ENCODE data around the gene SOHLH1.
"Not testable (repeated sequence)": the region's sequence is repeated elsewhere in the genome, so short reads cannot be mapped to it uniquely, and the experiment has no call there.

SOHLH1 gene

DNA sequence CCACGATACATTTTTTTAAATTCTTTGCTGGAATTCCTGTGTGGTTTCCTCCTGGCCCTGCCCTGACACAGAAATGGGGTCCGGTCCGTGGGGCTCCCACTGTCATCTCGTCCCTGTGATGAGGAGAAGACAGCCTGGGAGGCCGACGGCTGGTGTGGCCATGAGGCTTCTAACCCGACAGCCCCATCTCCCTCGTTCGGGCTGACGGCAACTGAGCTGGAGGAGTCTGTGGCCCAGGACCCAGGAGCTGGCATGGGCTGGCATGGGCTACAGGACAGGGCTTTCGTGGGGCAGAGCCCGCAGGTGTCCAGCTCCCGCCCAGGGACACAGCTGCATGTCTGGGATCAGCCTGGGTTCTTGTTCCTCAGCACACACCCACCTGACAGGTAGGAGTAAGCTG lies 22.4 kb downstream of the SOHLH1 start:
- DNase-seq: no peak

DNA sequence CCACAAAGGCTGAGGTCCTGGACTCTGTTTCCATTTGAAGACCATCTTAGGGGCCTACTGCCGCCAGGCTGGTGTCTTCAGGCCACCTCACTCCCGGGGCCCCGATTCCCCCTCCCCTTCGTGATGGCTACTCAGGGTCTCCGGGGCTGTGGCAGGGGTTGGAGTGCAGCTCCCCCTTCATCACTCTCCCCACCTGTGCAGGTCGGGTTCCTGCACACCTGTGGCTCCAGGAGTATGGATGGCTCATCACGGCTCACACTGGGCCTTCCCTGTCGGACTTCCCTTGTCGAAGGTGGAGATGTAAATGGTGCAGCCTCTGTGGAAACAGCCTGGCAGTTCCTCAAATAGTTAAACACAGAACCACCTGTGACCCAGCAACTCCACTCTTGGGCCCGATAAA lies 24.3 kb downstream of the SOHLH1 start:
- DNase-seq: no peak

DNA sequence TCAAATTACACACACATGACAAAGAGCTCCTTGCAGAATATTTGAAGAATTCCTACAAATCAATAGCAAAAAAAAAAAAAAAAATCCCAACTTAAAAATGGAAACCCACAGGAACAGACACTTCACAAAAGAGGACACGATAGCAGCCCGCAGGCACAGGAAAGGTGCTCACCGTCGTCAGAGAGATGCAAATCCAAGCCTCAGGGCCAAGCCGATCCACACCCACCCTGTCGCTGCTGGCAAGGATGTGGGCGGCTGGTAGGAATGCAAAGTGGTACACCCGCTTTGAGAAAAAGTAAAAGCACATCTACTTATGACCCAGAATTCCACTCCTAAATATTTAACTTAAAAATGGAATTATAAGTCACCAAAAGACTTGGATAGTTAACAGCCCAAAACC lies 25.3 kb downstream of the SOHLH1 start:
- DNase-seq: no peak

DNA sequence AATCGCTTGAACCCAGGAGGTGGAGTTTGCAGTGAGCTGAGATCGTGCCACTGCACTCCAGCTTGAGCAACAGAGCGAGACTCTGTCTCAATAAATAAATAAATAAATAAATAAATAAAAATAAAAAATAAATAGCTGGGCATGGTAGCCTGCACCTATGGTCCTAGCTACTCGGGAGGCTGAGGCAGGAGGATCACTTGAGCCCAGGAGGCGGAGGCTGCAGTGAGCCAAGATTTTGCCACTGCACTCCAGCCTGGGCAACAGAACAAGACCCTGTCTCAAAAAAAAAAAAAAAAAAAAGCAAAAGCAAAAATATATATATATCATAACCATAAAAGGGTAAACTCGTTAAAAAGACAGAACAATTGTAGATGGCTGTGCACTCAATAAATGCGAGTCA lies 26.5 kb downstream of the SOHLH1 start:
- not testable (repeated sequence) for DNase-seq

DNA sequence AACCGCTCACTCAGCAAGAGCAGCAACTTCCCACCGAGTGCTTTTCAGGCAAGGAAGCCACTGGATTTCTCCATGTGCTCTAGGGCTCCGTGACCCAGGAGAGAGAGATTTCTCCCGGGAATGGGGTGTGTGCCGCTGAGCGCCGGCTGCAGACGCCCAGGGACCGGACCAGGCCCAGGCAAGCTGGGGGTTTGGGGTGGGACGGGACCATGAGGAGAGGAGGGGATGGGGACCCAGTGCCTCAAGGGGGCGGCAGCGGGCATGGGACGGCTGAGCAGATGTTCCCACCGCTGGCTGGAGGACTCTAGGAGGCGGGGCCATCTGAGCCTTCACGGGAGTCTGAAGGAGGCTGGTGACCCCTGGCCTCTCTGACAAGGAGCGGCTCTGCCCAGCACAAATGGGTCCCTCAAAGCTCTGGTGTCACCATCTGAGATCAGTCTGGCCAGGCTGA lies 27.7 kb downstream of the SOHLH1 start:
- no peak for DNase-seq

DNA sequence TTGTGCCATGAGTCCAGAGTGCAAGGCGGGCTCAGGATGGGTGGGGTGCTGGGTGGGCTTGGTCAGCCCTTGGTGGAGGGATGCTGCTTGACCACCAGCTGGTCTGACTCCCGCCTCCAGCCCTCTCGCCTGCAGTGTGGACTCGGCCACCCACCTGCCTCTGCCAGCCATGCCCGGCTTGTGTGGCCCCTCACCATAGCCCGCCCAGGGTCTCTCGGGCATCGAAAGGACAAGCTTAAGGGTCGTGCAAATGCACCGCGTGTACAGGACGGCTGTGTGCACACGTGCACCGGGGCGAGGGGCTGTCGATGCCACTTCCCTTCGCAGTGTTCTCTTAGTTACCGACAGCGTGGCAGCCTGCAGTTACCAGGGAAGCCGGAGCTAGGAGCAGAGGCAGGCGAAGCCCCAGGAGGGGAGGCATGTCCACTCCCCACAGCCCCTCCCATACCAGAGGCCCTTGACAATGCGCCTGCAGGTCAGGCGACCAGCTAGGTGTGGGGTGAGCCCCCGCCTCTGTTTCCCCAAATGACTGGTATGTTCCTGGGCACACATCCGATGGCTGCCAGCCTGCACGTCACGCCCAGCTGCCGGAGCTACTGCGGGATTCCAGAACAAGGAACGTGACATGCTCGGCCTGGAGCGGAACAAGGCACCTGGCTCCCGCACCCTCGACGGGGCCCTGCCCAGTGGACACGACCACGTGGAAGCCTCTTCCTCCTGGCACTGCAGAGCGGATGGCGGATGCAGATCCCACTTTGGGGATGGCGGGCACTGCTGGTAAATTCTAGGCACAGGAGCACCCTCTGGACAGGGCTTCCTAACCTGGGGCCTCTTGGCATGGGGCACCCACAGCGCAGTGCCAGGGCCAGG lies 28.3 kb downstream of the SOHLH1 start:
- DNase-seq: no peak

DNA sequence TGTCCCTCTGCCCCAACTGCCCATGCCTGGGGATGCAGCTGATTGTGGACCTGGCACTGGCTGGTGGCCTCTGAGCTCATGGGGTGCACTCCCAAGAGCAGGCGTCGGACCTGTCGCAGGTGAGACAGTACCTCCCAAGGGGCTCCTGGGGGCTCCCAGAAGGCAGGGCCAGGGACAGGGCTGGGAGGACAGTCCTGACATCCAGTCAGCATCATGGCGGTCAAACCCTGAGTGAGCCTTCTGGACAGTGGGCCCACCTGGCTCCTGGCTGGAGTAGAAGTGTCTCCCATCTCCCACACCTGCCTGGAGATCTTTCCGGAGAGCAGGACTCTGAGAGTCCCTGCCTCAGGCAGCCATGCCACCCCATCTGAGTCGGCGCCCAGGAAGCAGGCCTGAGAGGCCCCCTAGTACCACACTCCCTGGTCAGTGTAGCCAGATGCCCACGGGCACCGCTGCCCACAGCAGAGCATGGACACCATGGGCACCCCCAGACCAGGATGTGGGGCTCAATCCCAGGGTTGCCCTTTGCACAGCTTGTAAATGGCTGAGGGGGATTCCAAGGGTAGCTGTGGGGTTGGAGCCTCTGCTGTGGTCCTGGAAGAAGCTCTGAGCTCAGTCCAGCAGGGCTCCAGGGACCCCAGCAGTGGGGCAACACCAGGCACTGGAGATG lies 29.5 kb downstream of the SOHLH1 start:
- DNase-seq: no peak

DNA sequence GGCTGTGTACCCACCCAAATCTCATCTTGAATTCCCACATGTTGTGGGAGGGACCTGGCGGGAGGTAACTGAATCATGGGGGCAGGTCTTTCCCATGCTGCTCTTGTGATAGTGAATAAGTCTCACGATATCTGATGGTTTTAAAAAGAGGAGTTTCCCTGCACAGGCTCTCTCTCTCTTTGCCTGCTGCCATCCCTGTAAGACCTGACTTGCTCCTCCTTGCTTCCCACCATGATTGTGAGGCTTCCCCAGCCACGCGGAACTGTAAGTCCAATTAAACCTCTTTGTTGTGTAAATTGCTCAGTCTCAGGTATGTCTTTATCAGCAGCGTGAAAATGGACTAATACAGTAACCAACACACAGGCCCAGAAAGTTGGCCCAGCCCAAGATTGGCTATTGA lies 30.3 kb downstream of the SOHLH1 start:
- not testable (repeated sequence) for DNase-seq

DNA sequence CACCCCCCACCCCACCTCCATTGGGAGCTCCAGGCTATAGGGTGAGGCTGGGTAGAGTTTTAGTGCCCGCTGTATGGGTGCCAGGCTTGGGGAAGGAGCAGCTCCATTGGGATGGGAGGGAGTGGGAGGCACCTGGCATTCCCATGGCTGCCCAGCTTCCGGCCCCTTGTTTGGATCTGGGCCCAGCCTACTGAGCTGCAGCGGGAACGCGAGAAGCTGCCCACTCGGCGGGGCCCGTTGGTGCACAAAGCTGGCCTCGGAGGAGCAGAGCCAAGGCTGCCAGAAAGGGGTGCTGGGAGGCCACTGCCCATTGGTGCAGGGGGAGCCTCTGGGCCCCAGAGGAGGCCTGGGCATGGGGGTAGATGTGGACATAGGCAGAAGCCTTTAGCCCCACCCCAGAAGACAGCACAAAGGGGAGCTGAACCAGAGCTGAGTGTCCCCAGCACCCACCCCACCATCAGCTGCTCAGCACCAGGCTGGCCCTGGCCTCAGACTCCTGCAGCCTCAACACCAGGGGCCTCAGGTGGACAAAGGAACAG lies 31.7 kb downstream of the SOHLH1 start:
- no peak for DNase-seq

DNA sequence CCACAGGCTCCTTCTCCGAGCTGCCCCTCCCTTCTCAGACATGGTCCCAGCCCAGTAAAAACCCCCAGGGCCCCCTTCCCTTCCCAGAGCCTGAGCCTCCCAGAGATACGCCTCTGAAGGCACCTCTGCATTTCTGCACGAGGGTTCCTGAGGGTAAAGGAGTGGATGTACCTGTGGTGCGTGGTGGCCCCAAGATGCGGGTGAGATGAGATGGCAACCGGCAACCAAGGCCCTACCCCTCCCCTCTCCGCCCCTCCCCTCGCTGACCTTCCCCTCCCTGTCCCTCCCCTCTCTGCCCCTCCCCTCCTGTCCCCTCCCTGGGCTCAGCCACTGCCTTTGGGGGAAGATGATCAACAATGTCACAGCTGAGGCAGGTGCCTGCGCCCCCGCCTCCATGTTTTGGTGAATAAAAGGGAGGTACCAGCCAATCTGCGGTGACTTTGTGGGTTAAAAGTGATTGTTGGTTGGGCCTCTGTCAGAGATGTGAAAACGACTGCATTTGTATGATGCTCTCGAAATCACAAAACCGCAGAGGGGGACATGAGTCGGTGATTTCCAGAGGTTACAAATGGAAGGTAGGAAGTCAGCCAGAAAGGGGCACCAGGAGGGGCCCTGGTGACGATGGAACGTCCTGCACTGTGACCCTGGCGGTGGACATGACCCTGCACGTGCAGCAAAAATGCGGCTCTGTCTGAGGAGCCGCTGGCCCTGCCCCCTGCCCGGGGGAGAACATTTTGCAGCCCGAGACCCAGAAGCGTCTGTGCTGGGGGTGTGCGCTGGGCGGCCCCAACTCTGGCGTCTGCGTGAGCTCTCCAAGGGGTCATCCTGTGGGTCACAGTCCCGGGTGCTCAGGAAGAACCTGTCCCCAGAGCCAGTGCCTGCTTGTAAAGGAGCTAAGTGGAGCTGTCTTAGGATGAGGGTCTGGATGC lies 32.5 kb downstream of the SOHLH1 start:
- DNase-seq: no peak

DNA sequence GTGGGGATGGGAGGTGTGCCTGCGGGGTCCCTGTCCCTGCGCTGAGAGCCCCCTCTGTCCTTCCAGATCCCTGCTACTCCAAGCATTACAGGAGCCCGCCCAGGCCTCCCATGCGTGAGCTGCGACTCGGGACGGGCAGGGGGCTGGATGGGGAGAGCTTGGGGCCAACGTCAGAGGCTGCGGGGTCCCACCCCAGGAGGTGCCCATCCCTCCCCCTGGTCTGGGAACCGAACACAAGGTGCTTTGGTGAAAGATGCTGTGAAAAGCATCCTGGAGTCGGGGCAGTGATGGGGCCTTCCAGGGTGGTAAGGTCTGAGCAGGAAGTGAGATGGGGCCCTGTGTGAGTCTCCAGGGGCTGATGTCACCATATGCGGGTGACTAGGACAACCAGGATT lies 33.5 kb downstream of the SOHLH1 start:
- DNase-seq: no peak

DNA sequence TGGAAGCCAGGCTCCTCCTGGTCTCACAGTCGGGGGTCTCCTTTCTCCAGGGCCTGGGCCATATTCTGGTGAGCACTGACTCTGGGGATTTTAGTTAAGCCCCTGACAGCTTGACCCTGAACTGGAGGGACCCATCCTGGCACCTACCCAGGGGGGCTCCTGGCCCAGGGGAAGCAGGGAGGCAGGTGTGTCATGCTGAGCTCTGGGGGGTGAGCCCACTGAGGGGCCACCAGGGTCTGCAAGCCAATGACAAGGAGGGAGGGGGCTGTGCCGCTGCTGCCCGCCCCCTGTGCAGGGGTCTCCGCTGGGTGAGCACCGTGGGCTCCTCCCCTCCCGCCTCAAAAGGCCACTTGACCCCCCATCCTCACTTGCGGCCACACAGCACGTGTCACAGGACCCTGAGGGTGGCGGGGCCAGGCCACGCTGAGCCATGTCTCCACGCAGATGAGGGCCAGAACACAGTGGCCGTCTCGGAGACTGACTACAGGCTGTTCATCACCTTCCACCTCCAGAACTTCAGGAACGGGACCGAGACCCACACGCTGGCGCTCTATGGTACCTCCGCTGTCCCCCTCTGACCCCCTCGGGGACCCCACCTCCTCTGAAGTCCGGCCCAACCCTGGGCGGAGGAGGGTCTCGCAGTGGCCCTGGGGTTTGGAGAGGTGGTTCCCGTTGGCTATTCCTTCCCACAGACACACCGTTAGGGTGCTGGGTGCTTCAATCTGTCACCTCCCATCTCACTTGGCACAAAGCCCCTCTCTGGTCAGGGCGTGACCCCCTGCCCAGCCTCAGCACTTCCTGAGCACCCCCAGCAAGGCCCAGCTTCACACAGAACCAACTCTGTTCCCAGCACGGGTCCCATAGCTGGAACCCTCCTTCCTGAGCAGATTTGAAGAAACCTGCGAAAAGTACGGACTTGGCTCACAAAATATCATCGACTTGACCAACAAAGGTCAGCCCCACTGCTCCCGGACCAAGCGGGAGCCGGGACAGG lies 34.2 kb downstream of the SOHLH1 start:
- DNase-seq: no peak

DNA sequence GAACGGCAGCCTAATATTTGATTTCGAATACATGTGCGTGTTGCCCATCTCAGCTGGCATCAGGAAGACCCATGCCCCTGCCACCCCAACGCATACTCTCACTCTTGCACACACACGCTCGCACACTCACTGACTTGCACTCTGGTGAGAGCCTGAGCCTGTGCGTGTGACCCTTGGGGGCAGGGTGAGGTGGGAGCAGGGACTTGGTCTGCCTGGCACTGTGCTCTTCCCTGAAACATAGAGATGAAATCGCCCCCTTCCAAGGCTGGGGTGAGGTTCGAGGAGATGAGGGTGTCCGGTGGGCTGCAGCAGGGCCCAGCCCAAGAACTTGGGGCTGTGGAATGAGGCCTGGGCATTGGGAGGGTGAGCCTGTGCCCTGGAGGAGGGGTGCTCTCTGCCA lies 35.0 kb downstream of the SOHLH1 start:
- DNase-seq: no peak

DNA sequence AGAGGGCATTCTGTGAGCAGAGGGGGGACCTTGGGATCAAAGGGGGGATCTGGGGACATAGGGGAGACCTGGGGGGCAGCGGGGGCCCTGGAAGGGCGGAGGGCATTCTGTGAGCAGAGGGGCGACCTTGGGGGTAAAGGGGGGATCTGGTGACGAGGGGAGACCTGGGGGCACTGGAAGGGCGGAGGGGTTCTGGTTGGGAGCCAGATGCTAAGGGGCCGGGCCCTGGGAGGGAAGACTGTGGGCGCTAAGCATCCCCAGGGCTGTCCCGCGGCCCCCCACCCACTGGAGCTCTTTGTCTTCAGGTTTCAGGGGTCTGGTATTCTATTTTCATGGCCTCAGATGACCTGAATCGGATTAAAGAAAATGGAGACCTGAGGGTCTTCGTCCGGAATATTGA lies 35.4 kb downstream of the SOHLH1 start:
- DNase-seq: no peak

DNA sequence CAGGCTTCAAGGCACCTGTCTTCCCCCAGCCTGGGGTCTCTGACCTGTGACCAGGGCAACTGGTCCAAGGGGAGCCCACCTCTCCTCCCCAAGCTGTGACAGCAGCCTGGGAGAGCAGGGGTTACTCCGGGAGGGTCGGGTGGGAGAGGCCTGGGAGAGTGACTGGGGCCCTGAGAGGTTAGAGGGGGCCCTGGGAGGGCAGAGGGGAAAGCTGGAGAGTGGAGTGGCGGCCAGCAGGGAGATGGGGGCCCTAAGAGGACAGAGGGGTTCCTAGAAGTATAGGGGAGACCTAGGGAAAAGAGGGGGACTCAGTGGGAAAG lies 35.9 kb downstream of the SOHLH1 start:
- DNase-seq: no peak

DNA sequence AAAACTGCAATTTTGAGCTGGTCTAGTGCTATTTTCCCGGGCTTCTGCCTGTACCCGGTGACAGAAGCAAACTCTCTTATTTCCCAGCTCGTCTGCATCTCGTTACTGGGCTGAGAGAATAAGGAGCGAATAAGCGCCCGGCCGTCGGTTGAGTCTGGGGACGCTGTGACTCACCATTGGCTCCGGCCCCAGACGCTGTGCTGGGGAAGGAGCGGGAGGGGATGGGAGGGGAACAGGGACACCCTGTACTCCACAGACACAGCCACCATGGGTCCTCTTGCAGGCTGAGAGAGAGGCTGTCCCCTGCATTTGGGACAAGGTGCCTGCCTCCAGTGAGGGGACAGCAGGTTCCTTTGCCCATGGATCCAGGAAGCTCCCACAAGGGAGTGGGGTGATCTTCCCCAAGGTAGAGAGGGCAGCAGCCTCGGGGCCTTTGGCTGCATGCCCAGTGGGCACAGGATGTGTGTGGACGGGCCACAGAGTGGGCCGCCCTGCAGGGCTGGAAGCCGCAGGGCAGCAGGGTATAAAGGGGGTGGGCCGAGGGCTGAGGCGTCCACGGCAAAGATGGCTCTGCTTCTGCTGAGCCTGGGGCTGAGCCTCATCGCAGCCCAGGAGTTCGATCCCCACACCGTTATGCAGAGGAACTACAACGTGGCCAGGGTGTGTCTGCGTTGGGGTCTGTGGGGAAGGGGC lies 36.4 kb downstream of the SOHLH1 start, which contains the start of gene LCN9:
Gene LCN9 (plus strand): TSS at position 552 of the 693 bp plus-strand sequence. CDS start 13 bp downstream, at position 565.
- no peak for DNase-seq

DNA sequence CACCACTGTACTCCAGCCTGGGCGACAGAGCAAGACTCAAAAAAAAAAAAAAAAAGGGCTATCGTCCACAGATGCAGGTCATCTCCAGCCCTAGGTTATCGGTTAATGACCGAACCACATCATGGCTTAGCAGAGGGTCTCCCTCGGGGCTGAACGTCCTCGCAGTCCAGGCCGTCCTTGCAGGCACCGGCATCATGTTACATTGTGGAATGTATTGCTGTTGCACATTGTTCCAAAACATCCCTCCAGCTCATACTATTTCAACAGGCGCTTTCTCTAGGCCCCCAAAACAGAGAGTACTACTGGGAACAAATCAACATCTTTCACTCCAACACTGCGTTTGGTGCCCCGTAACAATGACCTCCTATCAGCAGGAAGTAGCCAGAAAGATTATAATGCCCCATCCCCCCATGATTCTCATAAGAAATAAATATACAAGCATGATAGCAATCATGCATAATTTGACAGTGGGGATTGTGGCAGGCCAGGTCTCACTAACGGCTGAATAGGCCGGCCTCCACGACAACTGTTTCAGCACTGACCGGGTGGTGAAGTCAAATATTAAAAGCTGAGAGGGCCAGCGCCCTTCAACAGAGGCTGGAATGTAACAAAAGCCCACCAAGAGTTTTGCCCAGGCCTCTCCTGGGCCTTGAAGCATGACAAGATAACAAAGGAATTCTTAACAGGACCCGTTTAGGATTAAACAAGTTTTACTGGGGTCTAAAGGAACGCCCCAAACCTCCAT lies 37.3 kb downstream of the SOHLH1 start:
- no peak for DNase-seq

DNA sequence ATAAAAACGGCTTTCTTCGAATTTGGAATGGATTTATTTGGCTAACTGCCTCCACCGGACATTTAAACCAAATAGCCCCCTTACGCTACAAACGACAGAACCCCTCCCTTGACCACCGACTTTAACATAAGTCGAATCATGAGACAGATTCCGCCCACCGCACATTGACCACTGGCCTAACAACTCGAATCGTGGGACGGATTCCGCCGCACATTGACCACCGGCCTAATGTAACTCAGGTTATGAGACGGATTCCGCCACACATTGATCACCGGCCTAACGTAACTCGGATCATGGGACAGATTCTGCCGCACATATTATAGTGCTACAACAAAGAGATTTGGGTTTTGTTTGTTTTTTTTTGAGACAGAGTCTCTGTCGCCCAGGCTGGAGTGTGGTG lies 38.9 kb downstream of the SOHLH1 start:
- DNase-seq: no peak

DNA sequence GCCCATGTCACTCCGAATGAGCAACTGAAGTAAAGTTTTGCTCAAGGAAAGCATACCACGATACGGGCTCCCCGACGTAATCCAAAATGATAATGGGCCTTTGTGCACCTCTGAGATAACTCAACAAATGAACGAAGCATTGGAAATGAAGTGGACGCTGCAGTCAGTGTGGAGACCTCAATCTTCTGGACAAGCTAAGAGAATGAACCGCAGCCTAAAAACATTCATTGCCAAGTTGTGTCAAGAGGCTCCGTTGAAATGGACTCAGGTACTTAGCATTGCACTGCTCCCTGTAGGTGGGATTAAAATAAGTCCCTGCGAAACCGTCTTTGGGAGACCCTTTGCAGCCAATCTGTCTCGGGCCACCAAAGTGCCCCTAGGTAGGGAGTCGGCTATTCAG lies 40.0 kb downstream of the SOHLH1 start:
- no peak for DNase-seq

DNA sequence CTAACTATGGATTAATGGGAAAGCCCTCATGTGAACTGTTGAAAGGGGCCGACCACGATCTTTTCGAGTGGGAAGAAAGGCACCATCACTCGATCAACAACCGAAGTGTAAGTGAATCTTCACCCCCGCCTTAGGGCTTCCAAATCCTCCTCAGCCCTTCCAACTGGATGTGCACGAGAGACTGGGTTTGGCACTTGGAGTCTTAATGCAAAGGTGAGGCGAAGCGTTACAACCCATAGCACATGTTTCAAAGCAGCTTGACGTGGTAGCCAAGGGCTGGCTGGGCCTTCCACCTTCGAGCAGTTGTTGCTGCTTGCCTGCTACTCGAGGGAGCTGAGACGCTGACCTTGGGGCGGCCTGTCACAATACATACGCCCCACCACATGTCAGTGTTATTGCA lies 41.9 kb downstream of the SOHLH1 start:
- no peak for DNase-seq

All from CD4-positive, alpha-beta T cell treated with Interleukin-4 for 4 hours (primary cell).